Endothelial cell of umbilical vein (primary cell): ENCODE measurements around the gene GMPPA. TPM values are rescaled to one million over a fixed set of nuclear protein-coding genes. Genes with fewer than 3 reads are reported as not detected.

Experiments used
- BruUV-seq: library from RNA; stranded (reverse); fragments of 400-500 nt; replicated peaks from 2 replicates; lab custom pipeline; 2021; lab: Mats Ljungman, UMichigan
- CTCF ChIA-PET: fragments of 300-600, 350-600 bp; sonication (Branson Sonifier 250); formaldehyde crosslinking; loops from one replicate; lab custom pipeline; 2021; ENCODE audit warnings: antibody characterized with exemption, inconsistent platforms; lab: Charles Lee
- POLR2A ChIA-PET: fragments of 300-600, 350-600 bp; sonication (Branson Sonifier 250); formaldehyde crosslinking; loops from one replicate; lab custom pipeline; 2021; ENCODE audit warnings: antibody characterized with exemption, inconsistent platforms; lab: Charles Lee
- DNase-seq: peaks from one replicate; pipeline ENCODE4 v3.0.0-alpha.2; 2011; ENCODE audit warnings: low read depth, low spot score
- FAIRE-seq: peaks from 2 replicates; lab custom pipeline; 2011; peaks lifted over from hg19 to GRCh38; lab: Jason Lieb, UNC
- H2AFZ ChIP-seq: 2 replicates; pipeline ENCODE4 v1.6.0; 2012; ENCODE audit warnings: low read depth, low read length, control low read depth, inconsistent platforms
- H3K27ac ChIP-seq: 2 replicates; pipeline ENCODE4 v1.5.1; 2011; ENCODE audit warnings: low read depth, mild to moderate bottlenecking, control low read depth, low read length, moderate library complexity; ENCODE audit not compliant: insufficient read depth
- H3K27me3 ChIP-seq, 2 experiments: 2 replicates each; pipeline versions ENCODE4 v1.6.0 to v1.6.1; 2011; ENCODE audit warnings: low read length in 2 of 2, mixed read lengths in 1 of 2; ENCODE audit not compliant: control insufficient read depth in 2 of 2, insufficient read depth in 2 of 2
- H3K36me3 ChIP-seq, 2 experiments: 2 replicates in 1 of 2; 3 replicates in 1 of 2; pipeline ENCODE4 v1.5.1; 2011; ENCODE audit warnings: low read length in 2 of 2, mild to moderate bottlenecking in 1 of 2, moderate library complexity in 1 of 2; ENCODE audit not compliant: control insufficient read depth in 2 of 2, insufficient read depth in 2 of 2; ENCODE audit errors: extremely low read depth in 1 of 2
- H3K4me1 ChIP-seq: 3 replicates; pipeline ENCODE4 v1.5.1; 2011; ENCODE audit warnings: mild to moderate bottlenecking, low read length; ENCODE audit not compliant: control insufficient read depth, insufficient read depth; ENCODE audit errors: extremely low read depth
- H3K4me2 ChIP-seq: 2 replicates; pipeline ENCODE4 v1.6.1; 2011; ENCODE audit warnings: low read length, control low read depth, mixed read lengths; ENCODE audit not compliant: insufficient read depth
- H3K4me3 ChIP-seq, 3 experiments: fragments of 200-600 bp in 1 of 3; sonication (generic), shearing (Covaris generic) in 1 of 3; replicated peaks in 1 of 3; 2 replicates each; pipeline ENCODE4 v1.5.1; 2011 to 2016; ENCODE audit warnings: control low read depth in 3 of 3, low read length in 3 of 3, mild to moderate bottlenecking in 2 of 3, inconsistent platforms in 1 of 3, low read depth in 1 of 3, moderate library complexity in 1 of 3; ENCODE audit not compliant: insufficient read depth in 1 of 3
- H3K79me2 ChIP-seq: 2 replicates; pipeline ENCODE4 v1.6.0; 2012; ENCODE audit warnings: low read length, inconsistent platforms; ENCODE audit not compliant: control insufficient read depth, insufficient read depth
- H3K9ac ChIP-seq: replicated peaks from 2 replicates; pipeline ENCODE3; 2011; ENCODE audit warnings: low read length, control low read depth; ENCODE audit not compliant: insufficient read depth; ENCODE audit errors: extremely low read depth
- H3K9me1 ChIP-seq: replicated peaks from 3 replicates; pipeline ENCODE4 v1.6.0; 2011; ENCODE audit warnings: mild to moderate bottlenecking, low read length; ENCODE audit not compliant: control insufficient read depth, insufficient read depth; ENCODE audit errors: extremely low read depth
- H3K9me3 ChIP-seq: replicated peaks from 2 replicates; pipeline ENCODE4 v1.5.1; 2012; ENCODE audit warnings: low read length, inconsistent platforms; ENCODE audit not compliant: control insufficient read depth, insufficient read depth
- H4K20me1 ChIP-seq: replicated peaks from 2 replicates; pipeline ENCODE3; 2011; ENCODE audit warnings: mild to moderate bottlenecking, low read length; ENCODE audit not compliant: control insufficient read depth, insufficient read depth; ENCODE audit errors: extremely low read depth
- EZH2 ChIP-seq: IDR thresholded peaks from 2 replicates; pipeline ENCODE4 v1.6.1; 2012; ENCODE audit warnings: borderline replicate concordance, low read depth, mild to moderate bottlenecking, moderate library complexity, low read length, inconsistent platforms; ENCODE audit not compliant: severe bottlenecking
- FOS ChIP-seq: IDR thresholded peaks from 2 replicates; pipeline ENCODE4 v1.6.1; 2011; ENCODE audit warnings: mild to moderate bottlenecking, low read length, moderate library complexity, borderline replicate concordance; ENCODE audit not compliant: insufficient read depth
- JUN ChIP-seq: IDR thresholded peaks from 2 replicates; pipeline ENCODE4 v1.6.1; 2011; ENCODE audit warnings: borderline replicate concordance, low read depth; ENCODE audit not compliant: insufficient read length, insufficient read depth
- MAX ChIP-seq: IDR thresholded peaks from 2 replicates; pipeline ENCODE4 v1.6.1; 2011; ENCODE audit not compliant: insufficient read depth, insufficient read length
- MYC ChIP-seq: IDR thresholded peaks from one replicate; pipeline ENCODE4 v1.6.1; 2011; ENCODE audit warnings: mild to moderate bottlenecking, low read depth, low read length
- POLR2A ChIP-seq: IDR thresholded peaks from 2 replicates; pipeline ENCODE4 v1.6.1; 2012; ENCODE audit warnings: low read depth, mild to moderate bottlenecking, control low read depth, low read length
- POLR2AphosphoS5 ChIP-seq: IDR thresholded peaks from 2 replicates; pipeline ENCODE4 v1.6.1; 2012; ENCODE audit warnings: low read depth, mild to moderate bottlenecking, control low read depth, low read length, moderate library complexity; ENCODE audit not compliant: insufficient read depth
- dilution Hi-C: fragments of 300-500 bp; cut with MboI; formaldehyde crosslinking; loops from one replicate; pipeline ENCODE4 v1.15.0; 2019; ENCODE audit warnings: low sequenced_read_pairs; ENCODE audit not compliant: extremely low pct_ligation_motif_present
- intact Hi-C: fragments of 100-400 bp; cut with micrococcal nuclease; formaldehyde crosslinking; loops from one replicate; pipeline ENCODE4 v1.10.0; 2022
- polyA plus RNA-seq, 4 experiments: library from polyadenylated mRNA; depleted of rRNA in 3 of 4; stranded (reverse) in 3 of 4; unstranded in 1 of 4; fragments of >200 nt; gene quantifications; 2 replicates each; pipeline versions ENCODE4 v1.2.1 to v1.2.3, GENCODE V29; 2011 to 2012; ENCODE audit warnings: missing spikeins in 1 of 4
- total RNA-seq: library from RNA; stranded (reverse); gene quantifications from 2 replicates; pipeline ENCODE4 v1.2.3, GENCODE V29; 2021

Gene GMPPA
- total and polyA plus RNA-seq, 2 donors (not counting 3 experiments of a cell fraction or from before 2014, with no cell fraction given): 39.1 to 104 TPM

GRCh38 chr2:219527076-219527394, 28.3 kb downstream of the GMPPA start:
- no peak overlapping the region for H3K9ac ChIP-seq
- no peak overlapping the region for H2AFZ ChIP-seq
- H3K4me1 ChIP-seq: no peaks in the 10 kb centered on the region
- dilution Hi-C loops: no loop called here
- no peak overlapping the region for H3K4me3 ChIP-seq
- no peak for TF ChIP-seq JUN
- no peak for TF ChIP-seq MYC
- TF ChIP-seq POLR2AphosphoS5: no peak
- no peak for TF ChIP-seq FOS
- no peak for TF ChIP-seq EZH2
- TF ChIP-seq MAX: no peak
- no peak for TF ChIP-seq POLR2A
- peaks cover 61 to 63% of the 10 kb centered on the region in 2 experiments for H3K27me3 ChIP-seq
- no peaks in the 10 kb centered on the region for H3K79me2 ChIP-seq
- H3K4me2 ChIP-seq: no peak overlapping the region
- H3K9me1 ChIP-seq: no peaks in the 10 kb centered on the region
- DNase-seq: no peak
- ChIA-PET CTCF (interaction anchor here (1.3 to 12.6 kb wide), 9 partner anchors 9 to 497 kb away, joined by 3 to 731 read pairs (median 52); partner anchors contain the start of gene GMPPA), POLR2A (no interaction called here)
- H4K20me1 ChIP-seq: no peaks in the 10 kb centered on the region
- no peak for FAIRE-seq
- no peaks in the 10 kb centered on the region for H3K9me3 ChIP-seq
- H3K36me3 ChIP-seq: no peaks in the 10 kb centered on the region
- no TSS peak for BruUV-seq
- intact Hi-C loops: no loop called here
- no peak overlapping the region for H3K27ac ChIP-seq

- TF ChIP-seq JUN: no peak
- TF ChIP-seq EZH2: peak; percentile 44
- intact Hi-C loops: no loop called here
- H3K9me1 ChIP-seq: no peaks in the 10 kb centered on the region
- no peak for FAIRE-seq
- H2AFZ ChIP-seq: no peak overlapping the region
- H3K27me3 ChIP-seq: peaks cover 58 to 63% of the 10 kb centered on the region in 2 experiments
- no peak overlapping the region for H3K9ac ChIP-seq
- no peak overlapping the region for H3K27ac ChIP-seq
- H3K4me1 ChIP-seq: no peaks in the 10 kb centered on the region
- POLR2A ChIA-PET: no interaction called here
- H3K79me2 ChIP-seq: no peaks in the 10 kb centered on the region
- no peaks in the 10 kb centered on the region for H3K36me3 ChIP-seq
- no TSS peak for BruUV-seq
- H3K4me2 ChIP-seq: no peak overlapping the region
- CTCF ChIA-PET: interaction anchor here (1.3 to 12.6 kb wide), 9 partner anchors 10 to 498 kb away, joined by 3 to 731 read pairs (median 52); partner anchors contain the start of gene GMPPA
- no peaks in the 10 kb centered on the region for H4K20me1 ChIP-seq
- DNase-seq: no peak
- dilution Hi-C loops: no loop called here
- no peaks in the 10 kb centered on the region for H3K9me3 ChIP-seq
- no peak overlapping the region for H3K4me3 ChIP-seq
Observed at GRCh38 chr2:219527472-219527871, 28.8 kb downstream of the GMPPA start.
